ENCODE data around the gene KCNMA1.

KCNMA1 gene

DNA sequence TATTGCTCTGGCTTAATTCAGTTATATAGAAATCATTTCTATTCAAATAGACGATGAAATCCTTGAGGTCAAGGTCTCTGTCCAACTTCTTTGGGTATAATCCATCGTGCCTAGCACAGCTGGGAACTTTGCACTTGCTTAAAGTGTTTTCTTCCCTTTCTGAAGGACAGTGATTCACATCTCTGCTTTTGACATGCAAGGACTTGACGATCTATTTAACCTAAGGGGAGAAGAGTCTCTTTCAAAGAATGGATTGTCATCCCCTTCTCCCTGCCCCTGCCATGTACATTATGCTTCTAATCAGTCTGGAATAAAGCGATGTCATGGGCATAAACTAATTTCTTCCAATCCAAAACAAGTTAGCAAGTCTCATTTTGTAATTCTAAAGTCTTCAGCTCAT is 488.6 kb downstream of the KCNMA1 start:
- DNase-seq (ENCODE audit: low read depth), result no peak

GRCh38 chr10:77147871-77148270 is 489.7 kb downstream of the KCNMA1 start:
- DNase-seq (ENCODE audit: low read depth), result no peak

GRCh38 chr10:77146712-77147336 is 490.8 kb downstream of the KCNMA1 start:
- no peak for DNase-seq (ENCODE audit: low read depth)

DNA sequence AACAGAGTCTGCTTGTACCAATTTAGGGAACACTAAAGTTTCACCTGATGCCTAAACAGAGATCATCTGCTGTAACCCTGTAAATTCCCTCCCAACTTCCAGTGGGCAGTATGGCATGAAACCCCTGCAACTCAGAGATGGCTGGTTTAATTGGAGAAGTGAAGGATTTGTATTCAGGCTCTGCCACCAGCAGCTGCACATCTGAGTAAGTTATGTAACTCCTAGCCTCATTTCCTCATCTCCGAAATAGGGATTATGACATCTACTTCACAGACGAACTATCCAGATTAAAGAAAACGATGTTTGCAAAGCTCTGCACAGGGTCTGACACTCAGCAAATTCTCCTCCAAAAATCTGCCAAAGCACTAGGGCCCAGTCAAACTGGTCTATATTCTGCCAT is 493.0 kb downstream of the KCNMA1 start:
- DNase-seq (ENCODE audit: low read depth), result no peak

DNA sequence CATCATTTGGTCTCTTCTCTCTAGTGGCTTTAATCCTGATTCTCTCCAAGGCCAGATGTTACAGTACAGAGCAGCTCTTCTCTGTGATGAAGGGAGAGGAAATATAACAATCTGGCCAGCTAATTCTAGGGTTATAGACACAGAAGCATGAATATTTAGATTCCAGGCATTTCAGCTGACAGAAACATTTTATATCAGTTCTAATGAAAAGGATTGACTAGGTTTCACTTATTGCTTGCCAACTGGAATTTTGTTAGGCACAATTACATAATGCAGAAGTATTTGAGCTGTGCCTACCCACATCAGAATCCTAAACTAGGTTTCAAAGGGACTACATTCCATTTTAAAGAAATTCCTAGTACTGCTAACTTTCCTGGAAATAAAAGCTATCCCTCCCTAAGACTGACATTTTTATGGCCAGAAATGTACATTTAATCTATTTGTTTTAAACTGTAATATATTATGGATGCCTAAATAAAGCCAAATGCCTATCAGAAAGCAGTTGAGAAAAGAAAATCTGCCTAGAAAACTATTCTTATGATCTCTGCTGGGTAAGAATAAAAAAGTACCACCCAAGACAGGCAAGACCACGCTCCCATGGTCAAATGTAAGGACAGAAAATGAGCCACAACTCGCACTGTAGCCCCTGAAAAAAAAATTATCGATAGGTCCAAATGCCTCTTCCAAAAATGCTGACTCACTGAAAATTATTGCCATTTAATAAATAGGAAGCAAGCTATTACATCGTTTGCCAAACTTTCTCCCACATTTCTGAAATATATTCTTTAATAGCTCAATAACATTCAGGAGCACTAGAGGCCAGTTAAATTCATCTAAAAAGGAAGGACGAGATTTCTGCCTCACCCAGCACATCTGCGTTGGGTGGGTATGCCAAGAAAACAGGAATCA is 498.1 kb downstream of the KCNMA1 start:
- DNase-seq (ENCODE audit: low read depth), result no peak

DNA sequence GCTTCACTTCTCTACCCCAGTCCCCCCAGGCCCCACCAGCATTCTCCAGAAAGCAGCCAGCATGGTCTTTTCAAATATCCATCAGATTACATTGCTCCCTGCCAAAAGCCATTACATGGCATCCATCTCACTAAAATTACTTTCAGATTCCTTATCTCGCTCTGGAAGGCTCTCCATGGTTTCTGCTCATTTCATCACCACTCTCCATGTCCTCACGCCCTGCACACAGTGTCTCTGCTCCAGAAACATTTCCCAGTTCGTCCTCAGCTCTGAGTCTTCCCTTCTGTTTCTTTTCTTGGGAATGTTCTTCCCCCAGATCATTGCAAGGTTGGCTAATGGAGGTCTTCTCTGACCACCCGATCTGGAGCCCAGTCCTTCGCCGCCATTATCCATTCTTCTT is 499.1 kb downstream of the KCNMA1 start:
- no peak for DNase-seq (ENCODE audit: low read depth)

GRCh38 chr10:77135555-77135954 is 502.1 kb downstream of the KCNMA1 start:
- DNase-seq (ENCODE audit: low read depth), result no peak

GRCh38 chr10:77131214-77131613 is 506.4 kb downstream of the KCNMA1 start:
- DNase-seq (ENCODE audit: low read depth), result no peak

- DNase-seq (ENCODE audit: low read depth), result no peak
Measured at GRCh38 chr10:77127243-77127642, 510.4 kb downstream of the KCNMA1 start.

GRCh38 chr10:77125231-77125630 is 512.4 kb downstream of the KCNMA1 start:
- no peak for DNase-seq (ENCODE audit: low read depth)

DNA sequence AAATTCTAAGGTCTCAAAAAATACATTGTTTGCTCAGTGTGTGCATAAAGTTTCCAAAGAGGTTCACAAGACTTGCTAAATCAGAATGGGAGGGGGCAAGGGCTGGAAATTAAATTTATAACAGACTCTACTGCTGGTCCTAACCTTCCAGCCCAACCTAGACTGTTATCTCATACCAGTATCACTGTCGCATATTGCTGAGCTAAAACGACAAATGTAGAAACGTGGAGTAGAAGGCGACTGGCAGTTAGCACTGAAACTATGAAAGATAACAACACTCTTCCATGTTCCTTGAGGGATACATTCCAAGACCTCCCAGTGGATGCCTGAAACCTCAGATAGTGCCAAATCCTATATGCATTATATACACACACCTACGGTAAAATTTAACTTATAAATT is 514.3 kb downstream of the KCNMA1 start:
- no peak for DNase-seq (ENCODE audit: low read depth)

GRCh38 chr10:77121829-77122228 is 515.8 kb downstream of the KCNMA1 start:
- DNase-seq (ENCODE audit: low read depth), result no peak

DNA sequence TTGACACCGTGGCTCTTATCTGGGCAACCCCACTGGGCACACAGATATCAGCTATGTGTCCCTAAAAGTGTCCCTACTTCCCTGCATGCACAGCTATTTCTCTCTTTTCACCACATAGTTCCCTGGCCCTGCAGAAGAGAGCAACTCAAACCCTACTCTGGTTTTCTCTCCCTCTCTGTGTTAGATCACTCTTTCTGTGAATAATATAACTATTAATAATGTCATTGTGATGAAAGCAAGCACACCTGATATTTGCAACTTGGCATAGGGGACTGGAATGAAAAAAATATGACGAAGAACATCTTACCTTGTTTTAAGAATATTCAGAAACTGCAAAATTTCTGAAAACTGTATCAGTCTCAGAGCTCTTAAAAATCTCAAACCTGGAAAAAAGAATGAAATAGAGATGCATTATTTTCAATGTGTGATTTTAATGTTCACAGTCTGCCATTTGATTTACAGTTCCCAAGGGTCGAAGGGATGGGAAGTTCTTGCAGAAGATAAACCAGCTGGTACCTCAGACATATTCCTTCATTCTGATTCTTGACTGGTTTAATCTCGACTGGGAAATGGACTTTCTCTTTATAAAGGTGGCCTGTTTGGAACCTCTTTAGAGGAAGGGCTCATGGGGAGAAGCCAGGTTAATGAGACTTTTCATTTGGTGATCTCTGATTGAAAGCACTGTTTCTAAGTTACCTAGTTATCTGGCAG is 516.8 kb downstream of the KCNMA1 start:
- DNase-seq (ENCODE audit: low read depth), result no peak

DNA sequence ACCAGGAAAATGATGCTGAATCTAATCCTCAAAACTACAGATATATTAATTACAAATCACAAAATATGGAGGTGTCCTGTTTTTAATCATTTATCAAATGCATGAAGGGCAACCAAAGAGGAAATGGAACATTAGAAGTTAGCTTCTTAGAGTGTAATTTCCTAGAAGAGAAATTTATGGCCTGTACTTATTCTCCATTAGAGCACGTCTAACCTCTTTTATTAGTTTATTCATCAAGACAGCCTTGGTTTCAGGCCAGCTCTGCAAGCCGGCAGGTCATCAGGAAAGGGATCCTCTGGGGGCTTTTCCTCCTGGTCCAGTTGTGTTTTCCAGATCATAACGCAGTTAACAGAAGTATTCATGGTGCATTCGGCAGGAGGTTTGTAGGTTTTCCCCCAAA is 517.6 kb downstream of the KCNMA1 start:
- DNase-seq (ENCODE audit: low read depth), result no peak

GRCh38 chr10:77118603-77119282 is 518.9 kb downstream of the KCNMA1 start:
- DNase-seq (ENCODE audit: low read depth), result no peak

- DNase-seq (ENCODE audit: low read depth), result no peak
Measured at GRCh38 chr10:77117501-77117900, 520.1 kb downstream of the KCNMA1 start.

DNA sequence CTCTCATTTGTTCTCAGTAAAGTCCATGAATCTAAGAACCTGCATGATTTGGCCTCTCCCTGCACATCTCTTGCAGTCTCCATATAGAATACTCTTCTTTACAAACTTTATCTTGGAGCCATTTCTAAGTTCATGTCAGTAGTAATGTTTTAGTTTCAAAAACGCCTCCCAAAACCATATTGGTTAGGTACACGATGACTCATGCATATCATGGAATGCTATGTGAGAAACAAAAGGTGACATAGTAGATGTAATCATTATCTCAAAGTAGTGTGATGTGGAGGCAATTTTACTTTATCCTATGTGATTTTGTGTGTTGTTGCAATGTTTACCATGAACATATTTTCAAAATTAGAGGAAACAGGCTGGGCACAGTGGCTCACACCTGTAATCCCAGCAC is 520.7 kb downstream of the KCNMA1 start:
- no peak for DNase-seq (ENCODE audit: low read depth)

DNA sequence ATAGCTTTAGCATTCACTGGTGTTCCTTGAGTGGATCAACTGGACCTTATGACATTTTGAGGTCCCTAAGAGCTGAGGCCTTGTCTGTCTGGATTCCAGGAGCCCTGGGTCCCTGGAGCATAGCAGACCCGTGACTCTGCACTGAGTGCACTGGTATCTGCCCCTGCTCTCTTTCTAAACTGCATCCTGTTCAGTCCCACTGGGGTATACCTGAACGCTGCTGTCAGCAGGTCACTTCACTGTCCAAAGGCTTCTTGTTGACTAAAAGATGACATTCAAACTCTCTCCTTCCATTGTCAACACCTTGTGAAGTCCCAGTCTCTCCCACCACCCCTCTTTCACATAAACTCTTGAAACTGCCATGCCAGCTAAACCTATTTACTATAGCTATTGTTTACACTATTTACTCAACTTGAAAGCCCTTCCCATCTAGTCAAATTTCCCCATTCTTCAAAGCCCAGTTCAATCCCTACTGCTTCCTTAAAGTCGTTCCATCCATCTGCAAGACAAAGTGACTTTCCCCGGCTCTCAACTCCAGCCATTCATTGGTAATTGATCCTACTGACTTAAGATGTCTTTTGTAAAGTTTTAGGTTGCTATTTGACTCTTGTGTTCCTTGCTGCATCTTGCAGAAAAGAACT is 523.3 kb downstream of the KCNMA1 start:
- no peak for DNase-seq (ENCODE audit: low read depth)

GRCh38 chr10:77111611-77112550 is 525.7 kb downstream of the KCNMA1 start:
- no peak for DNase-seq (ENCODE audit: low read depth)

GRCh38 chr10:77110757-77111156 is 526.9 kb downstream of the KCNMA1 start:
- no peak for DNase-seq (ENCODE audit: low read depth)
